ENCODE data around the gene SAMHD1.
"Not testable (repeated sequence)": the region's sequence is repeated elsewhere in the genome, so short reads cannot be mapped to it uniquely, and the experiment has no call there.

Gene SAMHD1

DNA sequence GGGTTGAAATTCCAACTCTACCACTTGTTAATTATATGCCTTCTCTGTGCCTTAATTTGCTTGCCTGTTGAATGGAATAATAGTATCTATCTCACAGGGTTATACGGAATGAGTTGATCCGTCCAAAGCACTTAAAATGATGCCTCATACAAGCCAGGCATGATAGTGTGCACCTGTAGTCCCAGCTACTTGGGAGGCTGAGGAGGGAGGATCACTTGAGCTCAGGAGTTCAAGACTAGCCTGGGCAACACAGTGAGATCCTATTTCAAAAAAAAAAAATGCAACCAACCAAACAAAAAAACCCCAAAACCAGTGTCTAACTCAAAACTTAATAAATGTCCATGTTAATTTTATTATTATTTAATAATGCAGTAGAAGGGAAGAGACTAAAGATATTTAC lies 35.3 kb downstream of the SAMHD1 start:
- no peak for DNase-seq (ENCODE audit: low read depth, low spot score)

DNA sequence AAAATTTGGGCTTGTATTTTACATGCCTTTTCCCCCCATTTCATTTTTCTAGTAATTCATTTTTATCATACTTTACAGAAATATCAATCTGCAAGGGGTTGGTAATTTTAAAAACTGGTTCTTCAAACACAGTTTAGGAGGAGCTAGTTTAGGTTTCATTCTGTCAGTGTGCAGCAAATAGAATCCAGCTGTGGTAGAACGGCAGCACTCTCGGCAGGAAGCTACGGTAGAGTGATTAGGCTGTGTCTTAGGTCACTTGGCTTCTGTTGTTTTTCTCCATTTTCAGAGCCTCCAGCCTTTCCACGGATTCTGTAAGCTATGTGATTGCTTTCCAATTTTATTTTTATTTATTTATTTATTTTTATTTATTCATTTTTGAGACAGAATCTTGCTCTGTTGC lies 42.9 kb downstream of the SAMHD1 start:
- no peak for DNase-seq (ENCODE audit: low read depth, low spot score)

DNA sequence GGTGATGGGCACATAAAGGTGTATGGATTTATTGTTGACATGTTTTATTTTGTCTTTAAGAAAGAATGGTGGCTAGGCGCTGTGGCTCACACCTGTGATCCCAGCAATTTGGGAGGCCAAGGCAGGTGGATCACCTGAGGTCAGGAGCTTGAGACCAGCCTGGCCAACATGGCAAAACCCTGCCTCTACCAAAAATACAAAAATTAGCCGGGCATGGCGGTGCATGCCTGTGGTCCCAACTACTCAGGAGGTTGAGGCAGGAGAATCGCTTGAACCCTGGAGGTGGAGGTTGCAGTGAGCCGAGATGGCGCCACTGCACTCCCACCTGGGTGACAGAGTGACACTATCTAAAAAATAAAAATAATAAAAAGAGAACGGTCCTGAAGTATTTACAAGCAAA lies 45.4 kb downstream of the SAMHD1 start:
- not testable (repeated sequence) for DNase-seq (ENCODE audit: low read depth, low spot score)

DNA sequence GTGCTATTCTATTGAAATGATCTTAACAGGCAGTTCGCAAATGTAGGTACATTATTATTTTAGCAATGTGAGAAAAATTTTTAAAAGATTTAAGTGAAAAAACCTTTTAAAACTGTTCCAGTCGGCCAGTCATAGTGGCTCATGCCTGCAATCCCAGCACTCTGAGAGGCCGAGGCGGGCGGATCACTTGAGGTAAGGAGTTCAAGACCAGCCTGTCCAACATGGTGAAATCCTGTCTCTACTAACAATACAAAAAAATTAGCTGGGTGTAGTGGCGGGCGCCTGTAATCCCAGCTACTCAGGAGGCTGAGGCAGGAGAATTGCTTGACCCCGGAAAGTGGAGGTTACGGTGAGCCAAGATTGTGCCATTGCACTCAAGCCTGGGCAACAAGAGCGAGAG lies 45.9 kb downstream of the SAMHD1 start:
- not testable (repeated sequence) for DNase-seq (ENCODE audit: low read depth, low spot score)

DNA sequence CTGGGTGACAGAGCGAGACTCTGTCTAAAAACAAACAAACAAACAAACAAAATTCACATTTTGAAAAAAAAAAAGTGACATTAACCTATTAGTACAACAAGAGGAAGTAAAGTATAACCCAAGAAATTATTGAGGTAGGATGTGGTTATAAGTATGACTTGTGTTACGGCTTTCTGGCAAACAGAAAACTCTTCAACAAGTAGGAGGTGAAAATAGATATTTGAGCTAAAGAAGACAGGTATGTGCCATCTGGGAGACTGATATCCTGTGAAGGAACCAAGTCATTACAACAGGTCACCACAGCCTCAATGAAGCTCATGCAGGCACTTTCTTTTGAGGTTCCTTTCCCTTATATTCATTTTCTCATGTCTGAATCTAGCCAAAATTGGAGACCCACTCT lies 46.8 kb downstream of the SAMHD1 start:
- no peak for DNase-seq (ENCODE audit: low read depth, low spot score)

DNA sequence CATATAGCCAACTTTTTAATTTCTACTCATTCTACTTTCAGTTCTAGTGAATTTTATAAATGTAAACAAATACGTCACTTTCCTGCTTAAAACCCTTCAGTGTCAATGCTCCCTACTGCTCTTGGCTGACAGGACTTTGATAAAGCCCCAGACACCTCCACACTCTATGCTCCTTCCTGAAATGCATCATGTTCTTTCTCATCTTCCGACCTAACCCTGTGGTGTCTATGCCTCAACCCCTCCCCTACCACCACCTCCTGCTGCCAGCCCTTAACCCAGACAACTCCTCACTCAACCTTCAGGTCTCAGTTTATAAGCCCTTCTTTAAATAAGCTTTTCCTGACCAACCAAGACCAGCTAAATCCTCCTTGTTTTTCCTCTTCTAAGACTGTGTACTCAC lies 56.5 kb downstream of the SAMHD1 start:
- no peak for DNase-seq (ENCODE audit: low read depth, low spot score)

DNA sequence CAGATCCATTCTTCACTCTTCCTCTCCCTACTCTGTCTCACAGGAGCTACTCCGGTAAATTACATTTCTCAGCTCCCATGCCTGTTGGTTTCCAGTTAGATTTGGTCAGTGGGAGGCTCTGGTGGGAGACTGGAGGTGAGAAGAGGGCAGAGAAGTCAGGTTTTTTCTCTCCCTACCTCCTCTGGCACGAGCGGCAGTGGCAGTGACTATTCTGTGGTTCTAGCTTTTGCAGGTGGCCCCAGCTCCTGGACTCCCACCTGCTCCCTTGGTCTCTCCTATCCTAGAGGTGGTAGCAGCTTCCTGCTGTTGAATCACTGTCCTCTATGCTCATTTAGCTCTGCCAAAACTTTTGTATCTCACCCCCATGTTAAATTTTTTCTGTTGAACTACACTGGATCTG lies 57.7 kb downstream of the SAMHD1 start:
- DNase-seq (ENCODE audit: low read depth, low spot score): no peak

DNA sequence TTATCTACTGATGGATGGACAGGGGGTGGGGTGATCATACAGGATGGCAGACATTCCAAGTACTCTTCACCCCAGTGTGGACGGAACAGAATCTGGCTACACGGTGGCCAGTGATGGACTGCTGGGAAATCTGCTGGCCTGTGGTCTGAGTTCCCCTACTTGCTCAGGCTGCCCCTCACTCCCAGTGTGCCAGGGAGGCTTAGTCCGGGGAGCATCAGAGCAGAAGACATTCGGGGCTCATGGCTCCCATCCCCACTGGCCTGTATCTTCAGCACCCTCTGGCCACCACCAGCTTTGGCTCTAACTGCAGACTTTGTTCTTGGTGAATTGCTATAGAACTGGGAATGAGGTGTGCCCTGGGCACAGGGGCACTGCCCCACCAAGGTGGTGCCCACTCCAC lies 60.3 kb downstream of the SAMHD1 start:
- DNase-seq (ENCODE audit: low read depth, low spot score): no peak

DNA sequence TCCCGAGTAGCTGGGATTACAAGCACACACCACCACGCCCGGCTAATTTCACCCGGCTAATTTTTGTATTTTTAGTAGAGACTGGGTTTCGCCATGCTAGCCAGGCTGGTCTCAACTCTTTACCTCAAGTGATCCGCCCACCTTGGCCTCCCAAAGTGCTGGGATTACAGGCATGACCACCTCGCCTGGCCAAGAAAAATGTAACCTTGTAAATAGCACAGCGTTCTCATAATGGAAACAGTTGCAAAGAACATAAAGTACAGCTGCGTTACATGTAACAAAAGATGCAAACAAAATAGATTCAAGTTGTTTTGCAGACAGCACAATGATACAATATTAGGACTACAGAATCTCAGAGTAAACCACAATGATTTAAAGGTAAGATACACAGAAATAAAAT lies 60.9 kb downstream of the SAMHD1 start:
- no peak for DNase-seq (ENCODE audit: low read depth, low spot score)

DNA sequence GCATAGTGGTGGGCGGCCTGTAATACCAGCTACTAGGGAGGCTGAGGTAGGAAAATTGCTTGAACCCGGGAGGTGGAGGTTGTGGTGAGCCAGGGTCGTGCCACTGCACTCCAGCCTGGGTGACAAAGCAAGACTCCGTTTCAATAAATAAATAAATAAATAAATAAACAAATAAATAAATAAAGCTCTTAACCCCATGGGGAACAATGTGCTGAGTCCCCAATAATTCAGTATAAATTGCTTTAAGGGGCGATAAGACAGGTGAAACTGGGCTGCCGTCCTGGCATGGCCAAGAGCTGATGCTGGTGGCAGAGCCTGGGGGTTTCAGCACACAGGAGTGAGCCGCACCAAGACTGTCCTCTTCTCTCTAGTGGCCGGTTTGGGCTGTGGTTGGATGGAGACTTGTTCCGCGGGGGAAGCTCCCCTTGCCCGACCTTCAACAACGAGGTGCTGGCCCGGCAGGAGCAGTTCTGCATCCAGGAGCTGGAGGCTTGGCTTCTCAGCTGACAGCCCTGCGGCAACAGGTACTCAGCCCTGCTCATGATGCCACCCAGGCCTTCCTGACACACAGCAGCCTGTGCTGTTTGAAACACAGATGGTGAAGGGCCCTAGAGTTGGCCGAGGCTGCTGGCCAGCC lies 62.5 kb downstream of the SAMHD1 start:
- DNase-seq (ENCODE audit: low read depth, low spot score): no peak

DNA sequence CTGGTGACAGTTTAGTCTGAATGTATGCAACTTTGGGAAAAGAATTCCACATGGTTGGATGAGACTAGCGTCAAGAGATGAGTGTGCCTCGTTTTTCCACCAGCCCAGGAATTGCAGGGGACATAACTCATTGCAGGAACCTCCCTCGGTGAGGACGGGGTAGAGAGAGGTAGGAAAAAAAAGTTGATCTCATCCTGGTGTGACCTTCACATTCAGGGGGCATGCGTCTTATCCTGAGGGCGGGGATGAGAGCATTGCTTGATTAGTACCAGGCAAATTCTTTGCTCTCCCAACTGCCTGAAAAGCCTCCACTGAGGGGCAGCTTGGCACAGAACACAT lies 63.8 kb downstream of the SAMHD1 start:
- DNase-seq (ENCODE audit: low read depth, low spot score): no peak

DNA sequence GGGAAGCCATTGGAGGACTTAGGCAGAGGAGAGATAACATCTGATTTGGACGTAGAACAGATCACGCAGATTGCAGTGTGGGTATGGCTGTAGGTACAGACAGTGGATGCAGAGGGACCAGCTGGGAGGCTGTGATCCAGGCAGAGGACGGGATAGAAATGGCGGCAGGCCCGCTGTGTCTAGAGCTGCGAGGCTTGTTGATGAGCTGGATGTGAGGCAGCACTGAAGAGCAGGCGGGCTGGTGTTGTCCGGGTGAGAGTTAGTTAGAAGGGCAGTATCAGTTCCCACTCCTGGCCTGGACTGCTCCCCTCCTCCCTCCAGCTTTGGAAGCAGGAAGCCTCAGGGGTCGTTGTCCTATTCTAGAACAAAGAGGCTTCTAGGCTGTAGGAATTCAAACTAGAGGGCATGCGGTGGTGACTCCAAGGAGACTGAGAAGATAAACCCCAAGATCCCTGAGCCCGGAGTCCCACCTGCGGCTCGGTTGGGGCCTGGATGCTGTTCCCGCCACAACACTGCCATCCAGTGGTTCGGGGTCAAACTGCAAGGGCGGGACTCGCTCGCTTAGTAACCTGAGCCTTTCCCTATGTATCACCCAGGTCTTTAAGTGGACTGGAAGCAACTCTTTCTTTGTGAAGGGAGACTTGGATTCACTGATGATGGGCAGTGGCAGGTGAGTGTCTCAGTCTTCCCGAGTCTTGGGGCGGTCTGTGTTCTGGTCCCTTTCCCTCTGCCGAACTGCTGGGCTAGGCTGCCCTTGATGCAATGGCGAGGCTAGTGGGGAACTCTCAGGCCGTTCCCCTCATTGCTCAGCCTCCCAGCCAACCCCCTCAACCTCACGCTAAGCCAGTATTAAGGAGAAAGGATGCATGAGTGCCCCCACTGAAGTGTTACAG lies 64.4 kb downstream of the SAMHD1 start:
- DNase-seq (ENCODE audit: low read depth, low spot score): peak; percentile 50

DNA sequence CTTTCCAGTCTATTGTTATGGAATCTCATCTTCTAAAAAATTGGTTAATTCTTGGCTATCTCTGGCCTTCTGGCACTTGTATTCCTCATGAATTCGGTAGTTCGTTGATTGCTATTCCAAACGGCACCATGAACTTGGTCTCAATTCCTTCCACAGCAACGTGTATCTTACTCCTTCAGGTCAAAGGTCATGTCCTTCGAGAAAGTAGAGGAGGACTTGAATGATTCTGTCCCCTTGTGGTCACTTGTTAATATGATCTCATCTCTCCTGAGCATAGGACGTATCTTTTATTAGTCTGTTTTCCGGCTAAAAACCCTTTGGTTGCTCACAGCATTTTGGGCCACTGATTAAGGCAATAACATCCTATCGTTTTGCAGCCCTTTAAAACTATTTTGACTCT lies 66.2 kb downstream of the SAMHD1 start:
- DNase-seq (ENCODE audit: low read depth, low spot score): no peak

DNA sequence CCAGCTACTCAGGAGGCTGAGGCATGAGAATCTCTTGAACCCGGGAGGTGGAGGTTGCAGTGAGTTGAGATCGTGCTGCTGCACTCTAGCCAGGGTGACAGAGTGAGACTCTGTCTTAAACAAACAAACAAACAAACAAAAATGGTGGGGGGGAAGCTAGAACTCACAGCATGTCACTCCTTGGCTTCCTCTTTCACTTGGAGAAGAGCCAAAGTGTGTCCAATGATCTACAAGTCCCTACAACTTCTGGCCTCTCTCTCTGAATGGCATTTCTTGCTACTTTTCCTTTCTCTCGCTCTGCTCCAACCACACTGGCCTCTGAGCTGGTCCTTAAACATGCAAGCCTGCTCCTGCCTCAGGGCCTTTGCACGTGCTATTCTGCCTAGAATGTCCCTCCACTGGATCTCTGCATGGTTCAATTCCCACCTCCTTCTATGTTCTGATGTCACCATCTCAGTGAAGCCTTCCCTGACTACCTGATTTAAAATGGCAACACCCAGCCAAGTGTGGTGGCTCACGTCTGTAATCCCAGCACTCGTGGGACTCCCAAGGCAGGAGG lies 67.5 kb downstream of the SAMHD1 start:
- no peak for DNase-seq (ENCODE audit: low read depth, low spot score)

DNA sequence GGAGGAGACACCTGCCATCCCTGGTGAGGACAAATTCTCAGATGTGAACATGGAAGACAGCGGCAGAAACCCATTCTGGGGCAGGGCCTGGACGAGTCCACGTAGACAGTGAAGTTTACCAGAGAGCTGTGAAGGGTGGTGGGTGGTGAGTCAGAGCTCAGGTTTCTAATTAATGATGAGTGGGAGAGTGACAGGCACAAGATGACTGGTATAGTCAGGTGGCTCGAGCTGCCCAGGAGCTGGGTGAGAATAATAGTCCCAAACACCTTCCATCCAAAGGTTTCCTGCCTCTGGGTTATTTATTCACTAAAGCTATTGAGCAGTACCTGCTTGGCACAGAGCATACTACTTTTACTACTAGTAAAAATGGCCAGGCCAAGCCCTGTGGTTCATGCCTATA lies 69.6 kb downstream of the SAMHD1 start:
- DNase-seq (ENCODE audit: low read depth, low spot score): no peak

DNA sequence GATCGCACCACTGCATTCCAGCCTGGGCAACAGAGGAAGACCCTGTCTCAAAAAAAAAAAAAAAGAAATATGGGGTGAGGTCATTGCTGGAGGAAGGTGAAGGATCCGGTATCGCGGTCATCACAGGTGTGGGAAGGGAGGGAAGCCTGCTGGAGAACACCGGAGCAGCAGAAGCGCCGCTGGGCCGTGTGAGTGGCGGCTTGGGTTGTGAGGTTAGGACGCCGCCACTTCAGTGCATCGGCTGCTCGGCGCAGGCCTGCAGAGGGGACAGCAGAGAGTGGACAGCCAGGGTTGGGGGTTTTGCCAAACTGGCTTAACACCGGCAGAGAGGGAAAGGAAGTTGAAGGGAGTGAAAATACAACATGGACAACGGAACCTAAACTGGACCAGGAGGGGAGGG lies 70.2 kb downstream of the SAMHD1 start:
- no peak for DNase-seq (ENCODE audit: low read depth, low spot score)

DNA sequence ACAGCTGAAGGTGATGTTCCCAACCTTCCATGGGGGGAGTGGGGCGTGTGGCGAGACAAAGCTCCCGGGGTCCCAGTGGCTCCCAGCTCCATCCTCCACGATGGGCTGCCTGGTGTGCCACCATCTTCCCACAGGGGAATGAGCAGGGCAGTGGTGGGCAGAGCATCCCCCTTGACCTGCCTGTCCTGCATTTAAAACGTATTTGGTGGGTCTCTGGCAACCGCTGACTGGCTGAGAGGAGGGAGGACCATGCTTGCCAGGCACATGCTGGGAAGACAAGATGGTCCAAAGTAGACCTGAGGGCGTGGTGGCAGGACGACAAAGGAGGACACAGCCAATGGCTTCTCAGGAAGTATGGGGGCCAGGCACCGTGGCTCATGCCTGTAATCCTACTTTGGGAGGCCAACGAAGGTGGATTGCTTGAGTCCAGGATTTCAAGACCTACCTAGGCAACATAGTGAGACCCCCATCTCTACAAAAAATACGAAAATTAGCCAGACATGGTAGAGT lies 70.7 kb downstream of the SAMHD1 start:
- no peak for DNase-seq (ENCODE audit: low read depth, low spot score)

DNA sequence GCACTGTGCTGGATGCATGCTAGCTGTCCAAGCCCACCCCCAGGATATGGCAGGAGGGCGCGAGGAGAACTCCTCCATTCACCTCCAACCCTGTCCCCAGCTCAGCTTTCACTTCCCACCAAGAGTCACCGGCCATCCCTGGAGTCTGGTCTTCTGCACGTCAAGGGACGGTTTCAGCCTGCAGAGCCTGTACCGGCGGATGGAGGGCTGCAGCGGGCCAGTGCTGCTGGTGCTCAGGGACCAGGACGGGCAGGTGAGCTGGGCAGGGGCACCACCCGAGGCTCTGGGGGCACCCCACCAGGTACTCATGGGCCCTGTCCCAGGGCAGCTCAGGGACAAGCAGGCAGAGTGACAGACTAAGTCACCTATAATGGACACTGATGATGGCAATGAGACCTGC lies 72.6 kb downstream of the SAMHD1 start:
- no peak for DNase-seq (ENCODE audit: low read depth, low spot score)

DNA sequence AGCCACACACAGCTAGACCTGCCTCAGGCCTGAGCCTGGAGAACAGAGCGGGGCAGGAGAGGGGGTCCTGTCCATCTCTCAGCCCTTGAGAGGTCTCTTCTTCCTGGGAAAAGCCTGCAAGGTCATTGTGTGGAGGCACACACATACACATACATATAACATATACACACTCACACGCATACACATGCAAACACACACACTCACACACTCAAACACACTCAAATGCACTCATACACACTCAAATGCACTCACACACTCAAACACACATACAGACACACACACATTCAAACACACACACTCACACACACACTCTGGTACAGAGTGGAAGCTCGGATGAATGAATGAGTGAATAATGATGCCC lies 75.1 kb downstream of the SAMHD1 start:
- DNase-seq (ENCODE audit: low read depth, low spot score): no peak

DNA sequence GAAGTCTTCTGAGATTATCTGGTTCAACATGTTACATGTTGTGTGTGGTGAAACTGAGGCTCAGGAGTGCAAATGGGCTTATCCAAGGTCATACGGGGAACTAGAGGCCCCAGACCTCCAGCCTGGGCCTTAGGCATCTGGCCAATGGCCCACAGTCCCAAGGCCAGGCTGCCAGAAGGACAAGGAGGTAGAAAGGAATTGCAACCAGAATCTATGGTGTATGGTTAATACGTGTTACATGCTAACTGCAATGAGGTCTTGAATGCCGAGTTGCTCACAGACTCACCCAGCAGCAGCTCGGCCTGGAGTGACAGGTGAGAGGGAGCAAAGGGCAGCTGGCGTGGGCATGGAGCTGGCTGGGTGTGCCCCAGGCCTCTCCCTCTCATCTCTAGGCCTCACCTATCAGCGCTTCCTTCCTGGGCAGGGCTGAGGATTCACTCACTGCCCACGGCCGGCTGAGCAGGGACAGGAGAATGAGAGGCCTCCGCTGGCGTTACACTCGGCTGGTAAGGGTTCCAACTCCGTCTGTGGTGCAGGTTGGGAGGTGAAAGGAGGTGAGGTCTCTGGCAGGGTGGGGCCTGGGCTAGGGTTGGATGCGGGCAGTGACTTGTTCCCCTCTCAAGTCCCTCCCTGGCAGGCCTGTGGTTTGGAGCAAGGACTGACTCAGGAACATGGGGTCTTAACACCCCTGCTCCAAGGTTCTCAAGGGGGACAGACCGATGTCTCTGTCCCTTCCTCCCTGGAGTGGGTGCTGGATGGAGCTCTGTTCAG lies 75.6 kb downstream of the SAMHD1 start, which contains the start of gene TLDC2:
TSS of gene TLDC2 (plus strand) at position 437 of the 771 bp plus-strand sequence. CDS start at position 474, 37 bp downstream.
- DNase-seq (ENCODE audit: low read depth, low spot score): no peak

DNA sequence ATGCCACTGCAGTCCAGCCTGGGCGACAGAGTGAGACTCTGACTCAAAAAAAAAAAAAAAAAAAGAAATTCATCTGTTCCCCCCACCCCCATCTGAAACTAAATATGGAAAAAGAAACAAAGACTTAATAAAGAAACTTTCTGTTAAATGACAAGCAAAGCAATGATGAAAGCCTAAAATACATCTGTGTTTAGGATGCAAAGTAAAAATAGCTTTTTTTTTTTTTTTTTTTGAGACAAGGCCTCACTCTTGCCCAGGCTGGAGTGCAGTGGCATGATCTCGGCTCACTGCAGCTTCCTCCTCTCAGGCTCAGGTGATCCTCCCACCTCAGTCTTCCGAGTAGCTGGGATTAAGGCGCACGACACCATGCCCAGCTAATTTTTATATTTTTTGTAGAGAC lies 76.4 kb downstream of the SAMHD1 start:
- DNase-seq (ENCODE audit: low read depth, low spot score): not testable (repeated sequence)

Measured in smooth muscle cell of the brain vasculature (primary cell).